ENCODE measurements around the gene LTF. TPM values are rescaled to one million over a fixed set of nuclear protein-coding genes. Genes with fewer than 3 reads are reported as not detected.
A peak's percentile ranks its signal among the peaks of the same experiment; 100 is the strongest.

Gene LTF
- 10 to 100 TPM in 3 of 6 donors, 1 to 10 TPM in 3; 3.3 to 85.9 (median 12.5) TPM for total RNA-seq

DNA sequence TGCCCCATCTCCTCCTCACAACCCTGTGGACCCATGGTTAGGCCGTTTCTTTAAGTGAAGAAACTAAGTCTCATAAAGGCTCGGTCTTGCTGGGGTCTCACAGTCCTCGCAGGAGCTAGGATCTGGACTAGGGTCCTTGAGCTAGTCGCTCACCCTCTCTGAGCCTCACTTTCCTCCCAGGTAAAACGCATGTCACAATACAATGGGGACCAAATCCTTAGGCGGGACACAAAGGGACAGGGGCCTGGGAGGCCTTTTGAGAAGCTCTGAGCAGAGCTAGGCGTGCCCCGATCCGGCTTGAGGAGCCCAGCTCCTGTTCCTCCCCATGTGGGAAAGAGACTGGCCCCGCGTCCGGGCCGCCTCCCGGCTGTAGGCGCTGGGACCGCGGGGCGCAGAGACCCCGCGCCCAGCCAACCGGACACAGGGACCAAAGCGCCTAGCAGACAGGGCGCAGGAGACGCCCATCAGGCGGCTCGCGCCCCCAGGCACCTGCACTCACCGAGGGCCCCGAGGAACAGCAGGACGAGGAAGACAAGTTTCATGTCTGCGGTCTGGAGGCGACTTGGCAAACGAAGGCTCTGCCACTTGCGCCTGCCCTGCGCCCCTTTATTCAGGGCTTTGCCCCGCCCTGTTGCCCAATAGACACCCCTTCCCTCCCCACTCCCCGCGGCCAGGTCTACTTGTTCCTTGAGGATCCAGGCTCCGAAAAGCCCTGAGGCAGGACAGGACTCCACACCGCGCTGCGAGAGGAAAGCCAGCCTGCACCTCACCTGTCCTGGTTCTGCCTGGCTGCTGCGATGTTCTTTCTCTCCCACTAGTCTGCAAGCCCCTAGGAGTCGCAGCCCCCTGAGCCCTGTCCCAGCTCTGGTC lies at the start of gene LTF:
TSS of gene LTF (minus strand) at position 580 of the 870 bp plus-strand sequence. CDS start at position 542, 38 bp downstream.
- peak within 1 kb of the TSS in 2 of 4 donors; percentile 20 to 37 for H3K4me3 ChIP-seq
- peak within 1 kb of the TSS in 2 of 4 donors; percentile 44 to 57 for H3K27ac ChIP-seq
- no peaks in the 10 kb centered on the region for H3K36me3 ChIP-seq
- TF ChIP-seq, protein P1, sequence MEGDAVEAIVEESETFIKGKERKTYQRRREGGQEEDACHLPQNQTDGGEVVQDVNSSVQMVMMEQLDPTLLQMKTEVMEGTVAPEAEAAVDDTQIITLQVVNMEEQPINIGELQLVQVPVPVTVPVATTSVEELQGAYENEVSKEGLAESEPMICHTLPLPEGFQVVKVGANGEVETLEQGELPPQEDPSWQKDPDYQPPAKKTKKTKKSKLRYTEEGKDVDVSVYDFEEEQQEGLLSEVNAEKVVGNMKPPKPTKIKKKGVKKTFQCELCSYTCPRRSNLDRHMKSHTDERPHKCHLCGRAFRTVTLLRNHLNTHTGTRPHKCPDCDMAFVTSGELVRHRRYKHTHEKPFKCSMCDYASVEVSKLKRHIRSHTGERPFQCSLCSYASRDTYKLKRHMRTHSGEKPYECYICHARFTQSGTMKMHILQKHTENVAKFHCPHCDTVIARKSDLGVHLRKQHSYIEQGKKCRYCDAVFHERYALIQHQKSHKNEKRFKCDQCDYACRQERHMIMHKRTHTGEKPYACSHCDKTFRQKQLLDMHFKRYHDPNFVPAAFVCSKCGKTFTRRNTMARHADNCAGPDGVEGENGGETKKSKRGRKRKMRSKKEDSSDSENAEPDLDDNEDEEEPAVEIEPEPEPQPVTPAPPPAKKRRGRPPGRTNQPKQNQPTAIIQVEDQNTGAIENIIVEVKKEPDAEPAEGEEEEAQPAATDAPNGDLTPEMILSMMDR (IDR thresholded peaks at IDR 0.05) = no peak
- peak in 1 of 4 donors; percentile 33 for TF ChIP-seq POLR2A (IDR thresholded peaks at IDR 0.05)
- ATAC-seq (ENCODE audit: low FRiP score in 2 of 2) = no peak
- 31 to 62% methylated on average over 8 to 43 of the region's 44 CpGs for WGBS, 2 donors
- DNase-seq = peak in 1 of 2 donors; percentile 76
- no peaks in the 10 kb centered on the region for H3K9me3 ChIP-seq
- no peaks in the 10 kb centered on the region for H3K27me3 ChIP-seq
- peaks cover 9 to 39% (median 30%) of the 10 kb centered on the region in 4 donors for H3K4me1 ChIP-seq

DNA sequence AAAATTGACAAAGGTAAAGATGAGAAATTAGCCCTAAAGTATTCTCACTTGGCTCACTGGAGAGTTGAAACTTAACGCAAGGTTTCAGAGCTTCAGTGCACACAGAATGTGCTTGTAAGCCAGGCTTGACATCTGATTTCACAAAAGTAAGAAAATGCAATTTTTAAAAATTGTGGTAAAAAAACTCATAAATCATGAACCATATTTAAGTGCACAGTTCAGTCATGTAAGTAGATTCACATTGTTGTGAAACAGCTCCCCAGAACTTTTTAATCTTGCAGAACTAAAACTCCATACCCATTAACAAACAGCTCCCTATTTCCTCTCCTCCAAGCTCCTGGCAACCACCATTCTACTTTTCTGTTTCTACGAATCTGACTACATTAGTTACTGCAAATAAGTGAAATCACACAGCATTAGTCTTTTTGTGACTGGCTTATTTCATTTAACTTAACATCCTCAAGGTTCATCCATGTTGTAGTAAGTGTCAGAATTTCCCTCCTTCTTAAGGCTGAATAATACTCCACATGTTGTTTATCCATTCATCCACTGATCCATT lies 47.6 kb upstream of the LTF start:
- no peaks in the 10 kb centered on the region for H3K36me3 ChIP-seq
- 77 to 86% methylated on average over 2 of the region's 2 CpGs for WGBS, 2 donors
- no peak for TF ChIP-seq POLR2AphosphoS5 (IDR thresholded peaks at IDR 0.05)
- H3K9me3 ChIP-seq = no peaks in the 10 kb centered on the region
- H3K27ac ChIP-seq = no peak overlapping the region
- no peaks in the 10 kb centered on the region for H3K4me1 ChIP-seq
- DNase-seq (no peak), ATAC-seq (ENCODE audit: low FRiP score in 2 of 2) (no peak)
- no peak overlapping the region for H3K4me3 ChIP-seq
- no peaks in the 10 kb centered on the region for H3K27me3 ChIP-seq

DNA sequence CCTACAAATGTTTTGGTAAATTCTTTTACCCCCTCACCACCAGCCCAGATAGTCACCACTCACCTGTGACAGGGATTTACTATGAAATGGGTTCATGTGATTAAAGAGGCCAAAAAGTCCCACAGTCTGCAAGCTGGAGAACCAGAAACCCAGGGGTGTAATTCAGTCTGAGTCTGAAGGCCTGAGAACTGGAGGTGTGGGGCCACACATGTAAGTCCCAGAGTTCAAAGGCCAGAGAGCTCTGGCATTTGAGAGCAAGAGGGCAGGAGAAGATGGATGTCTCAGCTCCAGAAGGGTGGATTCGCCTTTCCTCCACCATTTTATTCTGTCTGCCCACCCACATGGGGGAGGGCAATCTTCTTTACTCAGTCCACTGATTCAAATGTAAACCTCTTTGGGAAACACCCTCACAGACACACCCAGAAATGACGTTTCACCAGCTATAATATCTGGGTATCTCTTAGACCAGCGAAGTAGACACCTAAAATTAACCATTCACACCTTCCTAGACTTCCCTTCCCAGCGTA lies 45.0 kb upstream of the LTF start:
- H3K27me3 ChIP-seq = no peaks in the 10 kb centered on the region
- H3K9me3 ChIP-seq = no peaks in the 10 kb centered on the region
- ATAC-seq (ENCODE audit: low FRiP score in 2 of 2) = no peak
- H3K27ac ChIP-seq = no peak overlapping the region
- H3K36me3 ChIP-seq = no peaks in the 10 kb centered on the region
- TF ChIP-seq, protein P1 (IDR thresholded peaks at IDR 0.05) = no peak
- no peak for TF ChIP-seq EP300 (IDR thresholded peaks at IDR 0.05)
- no peak for TF ChIP-seq POLR2AphosphoS5 (IDR thresholded peaks at IDR 0.05)
- no peak for TF ChIP-seq POLR2A (IDR thresholded peaks at IDR 0.05)
- H3K4me3 ChIP-seq = no peak overlapping the region
- 83 to 85% methylated on average over 4 of the region's 4 CpGs for WGBS, 2 donors
- no peaks in the 10 kb centered on the region for H3K4me1 ChIP-seq
- no peak for DNase-seq

DNA sequence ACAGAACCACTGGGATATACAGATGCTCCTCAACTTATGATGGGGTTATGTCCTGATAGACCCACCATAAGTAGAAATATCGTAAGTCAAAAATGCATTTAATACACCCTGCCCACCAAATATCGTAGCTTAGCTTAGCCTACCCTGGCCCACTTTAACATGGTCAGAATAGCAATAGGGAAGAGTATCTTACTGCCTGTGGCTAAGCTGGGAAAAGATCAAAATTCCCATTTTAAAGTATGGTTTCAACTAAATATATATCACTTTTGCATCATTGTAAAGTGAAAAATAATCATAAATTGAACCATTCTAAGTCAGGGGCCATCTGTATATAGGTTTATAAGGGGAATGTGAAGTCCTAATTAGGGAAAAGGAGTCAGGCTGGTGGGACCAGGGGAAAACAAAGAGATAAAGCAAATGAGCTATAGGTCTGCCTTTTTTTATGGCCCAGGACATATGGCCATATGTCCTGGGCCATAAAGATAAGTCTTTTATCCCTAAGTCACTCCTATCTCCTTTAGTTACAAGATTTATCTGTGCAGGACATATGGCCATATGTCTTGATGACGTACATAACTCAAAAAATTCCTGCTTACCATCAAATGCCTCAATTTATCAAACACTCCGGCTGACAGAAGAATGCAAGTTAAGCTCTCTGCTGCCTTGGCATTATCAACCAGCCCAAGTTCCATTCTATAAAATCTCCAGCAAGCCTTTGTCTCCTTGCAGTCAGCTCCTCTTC lies 44.3 kb upstream of the LTF start:
- Histone ChIP-seq H3K4me1 (no peaks in the 10 kb centered on the region), H3K27ac (no peak overlapping the region), H3K36me3 (no peaks in the 10 kb centered on the region), H3K9me3 (no peaks in the 10 kb centered on the region), H3K27me3 (no peaks in the 10 kb centered on the region), H3K4me3 (no peak overlapping the region)
- no peak for TF ChIP-seq EP300 (IDR thresholded peaks at IDR 0.05)
- no peak for TF ChIP-seq POLR2AphosphoS5 (IDR thresholded peaks at IDR 0.05)
- TF ChIP-seq POLR2A (IDR thresholded peaks at IDR 0.05) = no peak
- TF ChIP-seq, protein P1 (IDR thresholded peaks at IDR 0.05) = no peak
- WGBS, 2 donors = 92 to 93% methylated on average over 4 of the region's 4 CpGs
- no peak for DNase-seq
- ATAC-seq (ENCODE audit: low FRiP score in 2 of 2) = no peak

DNA sequence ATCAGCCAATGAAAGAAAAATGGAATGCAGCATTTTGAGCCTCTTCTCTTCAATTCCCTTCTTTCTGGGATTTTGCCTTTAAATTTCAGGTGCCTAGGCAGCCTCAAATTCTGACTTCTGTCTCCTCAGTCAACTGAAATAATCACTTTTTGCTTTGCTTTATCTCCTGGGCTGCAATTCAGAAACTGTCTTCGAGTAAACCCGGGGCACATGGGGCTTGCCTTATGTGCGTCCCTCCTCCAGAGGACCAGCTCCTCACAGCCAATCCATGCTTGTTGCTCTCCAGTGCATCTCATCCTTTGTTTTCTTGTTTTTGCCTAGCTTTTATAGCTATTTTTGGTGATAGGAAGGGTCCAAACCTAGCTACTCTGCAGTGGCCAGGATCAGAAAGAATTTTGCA lies 41.8 kb upstream of the LTF start:
- H3K4me3 ChIP-seq = no peak overlapping the region
- DNase-seq (no peak), ATAC-seq (ENCODE audit: low FRiP score in 2 of 2) (no peak)
- no peaks in the 10 kb centered on the region for H3K36me3 ChIP-seq
- H3K4me1 ChIP-seq = no peaks in the 10 kb centered on the region
- H3K27me3 ChIP-seq = no peaks in the 10 kb centered on the region
- no peak overlapping the region for H3K27ac ChIP-seq
- 81 to 86% methylated on average over 3 of the region's 3 CpGs for WGBS, 2 donors
- TF ChIP-seq POLR2AphosphoS5 (IDR thresholded peaks at IDR 0.05) (no peak), EP300 (IDR thresholded peaks at IDR 0.05) (no peak)
- H3K9me3 ChIP-seq = no peaks in the 10 kb centered on the region
